Neural progenitor cell (in vitro differentiated cells): ENCODE measurements around the gene DNM2. TPM values are rescaled to one million over a fixed set of nuclear protein-coding genes. Genes with fewer than 3 reads are reported as not detected.

Source experiments
- DNase-seq: peaks from one replicate; pipeline ENCODE4 v3.0.0-alpha.2; 2016; ENCODE audit warnings: low spot score
- H2AFZ ChIP-seq: fragments of 200-600 bp; sonication (generic); replicated peaks from 2 replicates; pipeline ENCODE4 v1.6.1; 2016; ENCODE audit warnings: antibody characterized with exemption
- H3F3A ChIP-seq: fragments of 200-600 bp; sonication (generic); 2 replicates; pipeline ENCODE4 v1.6.1; 2016; ENCODE audit warnings: antibody characterized with exemption, low read depth
- H3K27ac ChIP-seq: fragments of 200-600 bp; sonication (generic); 2 replicates; pipeline ENCODE4 v1.5.1; 2016; ENCODE audit warnings: mild to moderate bottlenecking
- H3K27me3 ChIP-seq: fragments of 200-600 bp; sonication (generic); 2 replicates; pipeline ENCODE4 v1.6.1; 2016; ENCODE audit warnings: mild to moderate bottlenecking, moderate library complexity
- H3K36me3 ChIP-seq: fragments of 200-600 bp; sonication (generic); 2 replicates; pipeline ENCODE4 v1.5.1; 2016
- H3K4me1 ChIP-seq: fragments of 200-600 bp; sonication (generic); 2 replicates; pipeline ENCODE4 v1.6.1; 2016; ENCODE audit warnings: mixed run types
- H3K4me2 ChIP-seq: fragments of 200-600 bp; sonication (generic); 2 replicates; pipeline ENCODE4 v1.6.1; 2016
- H3K4me3 ChIP-seq: fragments of 200-600 bp; sonication (generic); 2 replicates; pipeline ENCODE4 v1.5.1; 2016
- H3K79me2 ChIP-seq: fragments of 200-600 bp; sonication (generic); 2 replicates; pipeline ENCODE4 v1.6.1; 2016; ENCODE audit warnings: low read depth
- H3K9ac ChIP-seq: fragments of 200-600 bp; sonication (generic); 2 replicates; pipeline ENCODE4 v1.6.1; 2016
- H3K9me3 ChIP-seq: fragments of 200-600 bp; sonication (generic); 2 replicates; pipeline ENCODE4 v1.5.1; 2016; ENCODE audit warnings: low read depth
- H4K20me1 ChIP-seq: fragments of 200-600 bp; sonication (generic); 2 replicates; pipeline ENCODE4 v1.6.1; 2016; ENCODE audit warnings: low read depth
- H3K27ac Mint-ChIP-seq: 3 replicates; pipeline ENCODE4 v1.8.0; 2021; ENCODE audit warnings: mixed read lengths
- H3K27me3 Mint-ChIP-seq: 2 replicates; pipeline ENCODE4 v1.8.0; 2022; ENCODE audit warnings: low read depth, mild to moderate bottlenecking, inconsistent platforms, moderate library complexity, mixed read lengths; ENCODE audit not compliant: insufficient read depth
- H3K36me3 Mint-ChIP-seq: 3 replicates; pipeline ENCODE4 v1.8.0; 2021; ENCODE audit warnings: mixed read lengths
- H3K4me1 Mint-ChIP-seq: 3 replicates; pipeline ENCODE4 v1.8.0; 2021; ENCODE audit warnings: mixed read lengths
- H3K4me3 Mint-ChIP-seq: 3 replicates; pipeline ENCODE4 v1.8.0; 2021; ENCODE audit warnings: mild to moderate bottlenecking, moderate library complexity, mixed read lengths
- H3K9me3 Mint-ChIP-seq: 3 replicates; pipeline ENCODE4 v1.8.0; 2020; ENCODE audit warnings: mixed read lengths
- EZH2 ChIP-seq: fragments of 200-600 bp; sonication (generic); IDR thresholded peaks from 2 replicates; pipeline ENCODE4 v1.6.1; 2017; ENCODE audit warnings: antibody characterized with exemption, mild to moderate bottlenecking, moderate library complexity
- EZH2phosphoT487 ChIP-seq: fragments of 200-600 bp; sonication (generic); IDR thresholded peaks from 2 replicates; pipeline ENCODE4 v1.6.1; 2017; ENCODE audit warnings: antibody characterized with exemption
- total RNA-seq: library from RNA; depleted of rRNA; stranded (reverse); fragments of >200 nt; gene quantifications from 2 replicates; pipeline ENCODE4 v1.2.3, GENCODE V29; 2015; ENCODE audit warnings: low replicate concordance
- TF ChIP-seq, protein P1 (sequence below): fragments of 200-600 bp; sonication (generic); IDR thresholded peaks from 2 replicates; pipeline ENCODE4 v1.5.1; 2017; ENCODE audit warnings: antibody characterized with exemption, mild to moderate bottlenecking

DNM2 gene
- total RNA-seq, 1 donor from 2014 or later, result 49.9 TPM

DNA sequence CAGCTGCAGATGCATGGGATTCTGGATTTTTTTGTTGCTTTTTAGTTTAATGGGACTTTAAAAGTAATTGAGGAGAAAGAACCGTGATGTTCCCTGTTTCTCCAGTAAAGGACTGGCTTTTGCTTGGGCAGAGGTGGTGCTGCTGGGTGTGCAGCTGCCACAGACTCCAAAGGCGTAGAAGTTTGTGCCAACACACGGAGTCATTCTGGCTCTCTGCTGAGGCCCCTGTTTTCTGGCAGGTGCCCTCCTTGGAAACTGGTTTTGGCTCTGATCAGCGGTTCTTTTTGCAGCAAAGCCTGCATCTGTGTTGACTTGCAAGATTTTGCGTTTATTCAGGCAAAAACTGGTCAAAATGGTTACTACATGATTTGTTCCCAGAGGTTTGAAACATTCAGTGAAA is 32.7 kb upstream of the DNM2 start:
- Mint-ChIP-seq H3K36me3 (peaks cover 22% of the 10 kb centered on the region), H3K4me1 (no peaks in the 10 kb centered on the region), H3K27ac (no peak overlapping the region), H3K9me3 (no peaks in the 10 kb centered on the region), H3K4me3 (no peak overlapping the region), H3K27me3 (peaks cover 6% of the 10 kb centered on the region)
- no peak overlapping the region for H3K27ac ChIP-seq
- H3K4me3 ChIP-seq, result no peak overlapping the region
- peaks cover 100% of the 10 kb centered on the region for H4K20me1 ChIP-seq
- H3K9ac ChIP-seq, result no peak overlapping the region
- peaks cover 69% of the 10 kb centered on the region for H3F3A ChIP-seq
- no peak for DNase-seq
- H3K4me2 ChIP-seq, result no peak overlapping the region
- no peaks in the 10 kb centered on the region for H3K9me3 ChIP-seq
- H3K27me3 ChIP-seq, result no peaks in the 10 kb centered on the region
- H2AFZ ChIP-seq, result no peak overlapping the region
- H3K36me3 ChIP-seq, result peaks cover 14% of the 10 kb centered on the region
- H3K4me1 ChIP-seq, result no peaks in the 10 kb centered on the region
- TF ChIP-seq EZH2phosphoT487 (no peak), EZH2 (no peak)
- TF ChIP-seq, protein P1, sequence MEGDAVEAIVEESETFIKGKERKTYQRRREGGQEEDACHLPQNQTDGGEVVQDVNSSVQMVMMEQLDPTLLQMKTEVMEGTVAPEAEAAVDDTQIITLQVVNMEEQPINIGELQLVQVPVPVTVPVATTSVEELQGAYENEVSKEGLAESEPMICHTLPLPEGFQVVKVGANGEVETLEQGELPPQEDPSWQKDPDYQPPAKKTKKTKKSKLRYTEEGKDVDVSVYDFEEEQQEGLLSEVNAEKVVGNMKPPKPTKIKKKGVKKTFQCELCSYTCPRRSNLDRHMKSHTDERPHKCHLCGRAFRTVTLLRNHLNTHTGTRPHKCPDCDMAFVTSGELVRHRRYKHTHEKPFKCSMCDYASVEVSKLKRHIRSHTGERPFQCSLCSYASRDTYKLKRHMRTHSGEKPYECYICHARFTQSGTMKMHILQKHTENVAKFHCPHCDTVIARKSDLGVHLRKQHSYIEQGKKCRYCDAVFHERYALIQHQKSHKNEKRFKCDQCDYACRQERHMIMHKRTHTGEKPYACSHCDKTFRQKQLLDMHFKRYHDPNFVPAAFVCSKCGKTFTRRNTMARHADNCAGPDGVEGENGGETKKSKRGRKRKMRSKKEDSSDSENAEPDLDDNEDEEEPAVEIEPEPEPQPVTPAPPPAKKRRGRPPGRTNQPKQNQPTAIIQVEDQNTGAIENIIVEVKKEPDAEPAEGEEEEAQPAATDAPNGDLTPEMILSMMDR, result no peak
- H3K79me2 ChIP-seq, result peaks cover 70% of the 10 kb centered on the region

DNA sequence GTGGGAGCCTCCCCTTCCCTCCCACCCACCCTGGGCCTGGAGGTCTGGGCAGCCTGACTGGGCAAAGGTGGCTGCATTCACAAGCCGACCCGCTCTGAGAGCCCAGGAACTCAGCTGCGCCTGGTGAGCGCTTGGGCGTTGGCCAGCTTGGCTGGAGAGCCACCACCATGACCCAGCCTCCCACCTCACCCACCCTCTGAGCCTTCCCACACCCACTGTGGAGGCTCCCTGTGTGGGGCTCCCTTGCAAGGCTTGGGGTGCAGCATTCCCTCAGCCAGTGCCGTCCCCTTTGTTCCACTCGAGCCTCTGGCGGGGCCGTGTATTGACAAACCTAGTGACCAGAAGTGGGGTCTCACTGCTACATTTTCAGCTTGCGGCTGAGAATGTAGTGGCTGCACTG is 31.7 kb upstream of the DNM2 start:
- Mint-ChIP-seq H3K36me3 (peaks cover 26% of the 10 kb centered on the region), H3K27ac (no peak overlapping the region), H3K9me3 (no peaks in the 10 kb centered on the region), H3K27me3 (peaks cover 4% of the 10 kb centered on the region), H3K4me3 (no peak overlapping the region), H3K4me1 (no peaks in the 10 kb centered on the region)
- peaks cover 100% of the 10 kb centered on the region for H4K20me1 ChIP-seq
- H3K4me1 ChIP-seq, result no peaks in the 10 kb centered on the region
- no peaks in the 10 kb centered on the region for H3K27me3 ChIP-seq
- no peak for DNase-seq
- H3K4me3 ChIP-seq, result no peak overlapping the region
- H3K9ac ChIP-seq, result no peak overlapping the region
- H3K4me2 ChIP-seq, result no peak overlapping the region
- peaks cover 14% of the 10 kb centered on the region for H3K36me3 ChIP-seq
- H3K27ac ChIP-seq, result no peak overlapping the region
- TF ChIP-seq, protein P1, result no peak
- TF ChIP-seq EZH2 (no peak), EZH2phosphoT487 (no peak)
- peaks cover 60% of the 10 kb centered on the region for H3K79me2 ChIP-seq
- H3F3A ChIP-seq, result peaks cover 78% of the 10 kb centered on the region
- H2AFZ ChIP-seq, result no peak overlapping the region
- no peaks in the 10 kb centered on the region for H3K9me3 ChIP-seq

DNA sequence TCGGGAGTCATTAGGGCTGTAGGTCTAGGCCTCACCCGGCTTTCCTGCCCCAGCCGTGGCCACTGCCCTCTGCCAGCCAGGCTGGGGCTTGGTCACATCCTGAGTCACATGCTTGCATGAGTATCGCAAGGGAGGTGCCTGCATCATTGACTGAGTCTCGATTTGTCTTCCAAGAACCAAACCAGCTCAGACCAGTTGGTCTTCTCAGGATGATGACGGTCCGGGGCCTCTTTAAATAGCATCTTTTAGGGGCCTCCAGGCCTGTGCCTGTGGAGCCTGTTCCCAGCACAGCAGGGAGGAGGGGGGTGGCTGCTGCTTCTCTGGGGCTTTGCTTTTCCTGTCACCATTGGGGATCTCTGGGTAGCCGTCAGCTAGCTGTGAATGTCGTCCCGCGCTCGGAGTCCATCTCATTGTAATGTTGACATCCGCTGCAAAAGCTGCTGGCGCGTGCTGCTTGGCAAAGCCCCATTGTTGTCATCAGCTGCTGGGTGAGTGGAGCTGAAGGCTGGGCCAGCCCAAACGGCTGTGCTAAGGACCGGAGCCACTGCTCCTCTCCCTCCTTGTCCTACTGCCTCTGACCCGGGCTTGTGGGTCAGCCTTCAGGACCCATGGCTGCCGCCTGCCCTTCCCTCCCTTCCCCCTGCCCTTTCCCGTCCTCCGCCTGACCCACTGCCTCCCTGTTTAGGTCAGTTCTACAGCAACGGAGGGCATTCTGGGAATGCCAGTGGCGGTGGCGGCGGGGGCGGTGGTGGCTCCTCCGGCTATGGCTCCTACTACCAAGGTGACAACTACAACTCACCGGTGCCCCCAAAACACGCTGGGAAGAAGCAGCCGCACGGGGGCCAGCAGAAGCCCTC is 31.0 kb upstream of the DNM2 start:
- H4K20me1 ChIP-seq, result peaks cover 100% of the 10 kb centered on the region
- peaks cover 53% of the 10 kb centered on the region for H3K79me2 ChIP-seq
- peaks cover 27% of the 10 kb centered on the region for H3K36me3 Mint-ChIP-seq

More for the DNA sequence above, 31.0 kb upstream of the DNM2 start:
- H3K9me3 Mint-ChIP-seq, result no peaks in the 10 kb centered on the region
- H3K27ac ChIP-seq, result no peak overlapping the region
- no peaks in the 10 kb centered on the region for H3K9me3 ChIP-seq
- peaks cover 3% of the 10 kb centered on the region for H3K27me3 Mint-ChIP-seq
- no peaks in the 10 kb centered on the region for H3K4me1 ChIP-seq
- H3F3A ChIP-seq, result peaks cover 80% of the 10 kb centered on the region
- DNase-seq, result no peak
- no peak for TF ChIP-seq EZH2
- TF ChIP-seq, protein P1, result no peak
- TF ChIP-seq EZH2phosphoT487, result no peak
- H3K36me3 ChIP-seq, result peaks cover 14% of the 10 kb centered on the region
- H3K9ac ChIP-seq, result no peak overlapping the region
- H3K4me1 Mint-ChIP-seq, result no peaks in the 10 kb centered on the region
- H3K27me3 ChIP-seq, result no peaks in the 10 kb centered on the region
- no peak overlapping the region for H3K4me2 ChIP-seq
- H3K27ac Mint-ChIP-seq, result no peak overlapping the region
- no peak overlapping the region for H3K4me3 ChIP-seq
- no peak overlapping the region for H2AFZ ChIP-seq
- H3K4me3 Mint-ChIP-seq, result no peak overlapping the region
